ENCODE results near the gene HDGFL2.

HDGFL2 gene

GRCh38 chr19:4472174-4472974, at the start of gene HDGFL2:
TSS of gene HDGFL2 (plus strand) at chr19:4472297. CDS start at chr19:4472351, 54 bp downstream.
- no peak for DNase-seq (ENCODE audit: low read depth, low spot score)

- DNase-seq (ENCODE audit: low read depth, low spot score), result no peak
Observed at GRCh38 chr19:4423416-4424126, 48.5 kb upstream of the HDGFL2 start.

DNA sequence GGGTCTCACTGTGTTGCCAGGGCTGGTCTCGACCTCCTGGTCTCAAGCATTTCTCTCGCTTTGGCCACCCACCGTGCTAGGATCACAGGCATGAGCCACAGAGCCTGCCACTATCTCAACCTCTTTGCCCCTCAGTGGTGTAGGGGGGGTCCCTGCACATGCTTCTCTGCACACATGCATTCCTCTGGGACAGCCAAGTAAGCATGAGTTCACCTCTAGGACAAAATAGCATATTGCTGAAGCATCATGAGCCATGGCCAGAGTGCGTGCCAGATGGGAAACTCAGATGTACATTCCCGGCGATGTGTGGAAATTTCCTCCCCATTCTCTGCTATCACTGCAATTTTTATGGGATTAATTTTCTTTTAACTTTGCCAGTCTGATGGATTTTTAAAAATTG, 46.6 kb upstream of the HDGFL2 start:
- DNase-seq (ENCODE audit: low read depth, low spot score), result no peak

DNA sequence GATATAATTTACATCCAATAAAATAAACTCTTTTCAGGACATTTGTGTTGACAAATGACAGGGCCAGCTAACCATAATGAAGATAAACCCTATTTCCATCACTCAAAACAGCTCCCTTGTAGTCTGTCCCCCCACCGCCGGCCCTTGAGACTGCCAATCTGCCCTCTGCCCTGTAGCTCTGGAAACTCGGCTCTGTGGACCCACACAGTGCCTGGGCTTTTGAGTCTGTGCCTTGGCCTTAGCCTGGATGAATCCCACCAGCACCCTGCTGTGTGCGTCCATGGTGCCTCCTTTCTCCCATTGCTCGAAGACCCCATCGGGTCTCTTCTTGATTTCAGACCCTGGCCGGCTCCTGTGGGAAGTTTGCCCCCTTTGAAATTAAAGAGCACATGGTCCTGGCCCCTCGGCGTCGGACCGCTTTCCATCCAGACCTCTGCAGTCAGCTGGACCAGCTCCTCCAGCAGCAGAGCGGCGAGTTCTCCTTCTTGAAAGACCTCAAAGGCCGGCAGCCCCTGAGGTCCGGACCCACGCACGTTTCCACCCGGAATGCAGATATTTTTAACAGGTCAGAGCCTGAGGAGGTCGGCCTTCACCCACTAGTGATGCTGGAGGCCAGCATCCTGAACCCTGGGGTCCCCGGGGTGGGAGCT, 43.6 kb upstream of the HDGFL2 start:
- no peak for DNase-seq (ENCODE audit: low read depth, low spot score)

DNA sequence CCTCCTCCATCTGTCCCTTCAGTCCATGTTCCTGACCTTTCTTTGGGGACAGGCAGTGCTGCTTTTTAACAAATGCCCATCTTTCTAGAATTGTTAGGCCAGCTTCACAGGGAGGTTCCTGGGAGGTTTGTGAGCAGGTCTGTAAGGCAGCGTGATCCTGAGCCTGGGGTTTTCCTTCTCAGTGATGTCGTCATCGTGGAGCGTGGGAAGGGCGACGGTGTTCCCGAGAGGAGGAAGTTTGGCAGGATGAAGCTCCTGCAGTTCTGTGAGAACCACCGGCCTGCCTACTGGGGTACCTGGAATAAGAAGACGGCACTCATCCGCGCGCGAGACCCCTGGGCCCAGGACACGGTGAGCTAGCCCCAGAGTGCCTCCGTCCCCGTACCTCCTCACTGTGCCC, 42.8 kb upstream of the HDGFL2 start:
- no peak for DNase-seq (ENCODE audit: low read depth, low spot score)

GRCh38 chr19:4429771-4430171, 42.3 kb upstream of the HDGFL2 start:
- no peak for DNase-seq (ENCODE audit: low read depth, low spot score)

DNA sequence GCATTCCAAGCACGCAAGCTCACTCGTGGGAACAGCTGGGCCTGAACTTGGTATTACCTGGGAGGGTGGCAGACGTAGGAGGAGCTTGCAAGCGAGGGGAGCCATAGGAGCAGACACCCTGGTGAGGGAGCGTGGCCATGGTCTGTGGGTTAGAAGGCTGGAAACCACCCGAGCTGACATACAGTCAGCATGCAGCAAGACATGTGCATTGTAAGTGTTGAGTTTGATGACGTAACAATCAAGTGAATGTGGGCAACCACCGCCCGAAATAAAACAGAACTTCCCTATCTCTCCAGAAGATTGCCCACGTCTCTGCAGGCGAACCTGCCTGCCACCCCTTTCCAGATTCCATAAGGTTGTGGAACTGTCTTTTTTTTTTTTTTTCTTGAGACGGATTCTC, 41.3 kb upstream of the HDGFL2 start:
- no peak for DNase-seq (ENCODE audit: low read depth, low spot score)

GRCh38 chr19:4431296-4431695, 40.8 kb upstream of the HDGFL2 start:
- no peak for DNase-seq (ENCODE audit: low read depth, low spot score)

- DNase-seq (ENCODE audit: low read depth, low spot score), result no peak
Observed at GRCh38 chr19:4431808-4432674, 40.1 kb upstream of the HDGFL2 start.

DNA sequence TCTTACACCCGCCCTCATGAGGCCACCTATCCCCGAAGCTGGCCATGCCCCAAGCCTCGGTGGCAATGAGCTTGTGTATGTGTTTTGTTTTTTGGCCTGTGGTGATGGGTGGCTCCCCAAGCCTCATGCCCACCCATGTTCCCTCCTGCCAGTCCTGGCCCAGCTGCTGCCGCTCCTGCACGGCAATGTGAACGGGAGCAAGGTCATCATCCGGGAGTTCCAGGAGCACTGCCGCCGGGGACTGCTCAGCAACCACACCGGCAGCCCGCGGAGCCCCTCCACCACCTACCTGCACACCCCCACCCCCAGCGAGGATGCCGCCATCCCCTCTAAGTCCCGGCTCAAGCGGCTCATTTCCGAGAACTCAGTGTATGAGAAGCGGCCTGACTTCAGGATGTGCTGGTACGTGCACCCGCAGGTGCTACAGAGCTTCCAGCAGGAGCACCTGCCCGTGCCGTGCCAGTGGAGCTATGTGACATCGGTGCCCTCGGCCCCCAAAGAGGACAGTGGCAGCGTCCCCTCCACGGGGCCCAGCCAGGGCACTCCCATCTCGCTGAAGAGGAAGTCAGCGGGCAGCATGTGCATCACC, 39.1 kb upstream of the HDGFL2 start:
- DNase-seq (ENCODE audit: low read depth, low spot score), result no peak

- DNase-seq (ENCODE audit: low read depth, low spot score), result no peak
Observed at GRCh38 chr19:4434391-4434790, 37.7 kb upstream of the HDGFL2 start.

GRCh38 chr19:4436231-4436630, 35.9 kb upstream of the HDGFL2 start:
- no peak for DNase-seq (ENCODE audit: low read depth, low spot score)

GRCh38 chr19:4437103-4437502, 35.0 kb upstream of the HDGFL2 start:
- no peak for DNase-seq (ENCODE audit: low read depth, low spot score)

DNA sequence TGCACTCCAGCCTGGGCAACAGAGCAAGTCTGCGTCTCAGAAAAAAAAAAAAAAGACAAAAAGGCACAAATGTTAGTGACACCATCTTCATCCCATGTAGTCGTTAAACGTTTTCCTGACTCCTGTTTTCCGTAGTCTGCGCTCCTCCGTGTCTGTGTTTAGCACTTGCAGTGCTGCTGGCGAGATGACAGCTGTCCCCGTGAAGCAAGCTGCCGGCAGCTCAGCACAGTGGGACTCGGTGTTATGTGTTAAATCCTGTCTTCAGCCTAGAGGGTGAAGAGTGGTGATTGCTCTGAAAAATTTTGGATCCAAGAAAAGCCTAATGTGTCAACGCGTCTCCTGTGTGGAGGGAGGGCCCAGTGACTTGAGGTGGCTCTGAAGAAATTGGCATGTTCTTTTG, 32.9 kb upstream of the HDGFL2 start:
- DNase-seq (ENCODE audit: low read depth, low spot score), result no peak

GRCh38 chr19:4441994-4442818, 29.9 kb upstream of the HDGFL2 start:
- DNase-seq (ENCODE audit: low read depth, low spot score), result no peak

DNA sequence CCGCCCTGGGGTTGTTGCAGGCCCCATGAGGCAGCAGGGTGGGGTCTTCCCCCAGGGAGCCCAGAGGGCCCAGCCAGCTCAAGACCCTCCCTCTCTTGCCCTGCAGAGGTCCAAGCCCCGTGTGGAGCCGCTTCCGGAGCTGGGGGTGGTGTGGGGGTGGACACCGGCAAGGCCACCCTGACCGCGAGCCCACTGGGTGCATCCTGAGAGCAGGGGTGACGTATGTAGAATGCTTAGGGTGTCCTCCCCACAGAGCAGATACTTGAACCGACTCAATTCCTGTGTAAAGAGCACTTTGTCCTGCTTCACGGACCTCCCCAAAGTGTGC, 29.3 kb upstream of the HDGFL2 start:
- no peak for DNase-seq (ENCODE audit: low read depth, low spot score)

DNA sequence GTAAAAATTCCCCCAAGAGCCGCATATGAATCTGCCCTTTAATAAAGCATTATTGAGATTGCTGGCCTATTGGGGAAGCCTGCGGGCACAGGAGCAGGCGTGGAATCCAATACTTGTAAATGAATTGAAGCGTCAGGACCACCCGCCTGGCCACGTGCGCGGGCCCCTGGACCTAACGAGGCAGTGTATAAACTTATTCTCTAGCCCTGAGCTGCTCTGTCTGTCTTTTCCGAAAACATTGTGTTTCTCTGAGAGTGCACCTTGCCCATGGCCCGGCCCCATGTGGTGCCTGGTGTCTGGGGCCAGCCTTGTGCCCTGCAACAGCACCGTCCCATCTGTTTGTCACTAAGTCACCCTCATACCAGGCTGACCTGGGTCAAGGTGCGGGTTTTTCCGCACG, 28.9 kb upstream of the HDGFL2 start:
- DNase-seq (ENCODE audit: low read depth, low spot score), result no peak

DNA sequence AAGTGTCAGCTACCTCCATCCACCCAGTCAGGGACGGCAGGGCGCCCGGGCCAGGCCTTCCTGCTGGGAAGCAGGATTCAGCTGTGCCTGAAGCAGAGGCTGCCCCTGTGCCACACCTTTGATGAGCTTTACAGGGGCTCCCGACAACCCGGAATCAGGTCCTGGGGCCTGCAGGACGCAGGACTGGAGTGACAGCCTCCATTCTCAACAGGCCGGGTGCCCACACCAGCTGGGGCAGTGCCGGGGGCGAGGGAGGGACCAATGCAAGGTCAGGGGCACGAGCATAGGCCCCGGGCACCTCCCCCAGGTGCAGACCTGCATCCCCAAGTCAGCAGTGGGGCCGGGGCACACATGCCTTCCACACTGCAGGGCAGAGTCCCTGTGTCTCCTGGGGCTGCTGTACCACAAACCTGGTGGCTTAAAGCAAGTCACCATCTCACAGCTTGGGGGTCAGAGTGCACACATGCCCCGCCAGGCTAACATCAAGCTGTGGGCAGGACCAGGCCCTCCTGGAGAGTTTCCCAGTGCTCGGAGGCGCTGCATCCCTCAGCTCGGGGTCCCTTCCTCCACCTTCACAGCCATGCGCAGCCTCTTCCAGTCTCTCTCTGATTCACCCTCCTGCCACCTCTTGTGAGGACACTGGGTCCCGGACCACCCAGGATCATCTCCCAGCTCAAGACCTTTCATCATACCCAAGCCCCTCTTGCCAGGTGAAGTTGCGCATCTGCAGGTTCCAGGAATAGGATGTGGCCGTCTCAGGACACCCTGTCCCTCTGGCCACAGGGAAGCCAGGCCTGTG, 27.9 kb upstream of the HDGFL2 start:
- DNase-seq (ENCODE audit: low read depth, low spot score), result no peak
